NCI-H1417 (cell line): ENCODE data around the gene TRIM31.

Experiments
- DNase-seq, 3 experiments: peaks; one replicate each; lab custom pipeline; 2025; lab: John Stamatoyannopoulos, UW

Gene TRIM31

GRCh38 chr6:30113841-30114240, 951 bp upstream of the TRIM31 start:
- DNase-seq, result no peak

DNA sequence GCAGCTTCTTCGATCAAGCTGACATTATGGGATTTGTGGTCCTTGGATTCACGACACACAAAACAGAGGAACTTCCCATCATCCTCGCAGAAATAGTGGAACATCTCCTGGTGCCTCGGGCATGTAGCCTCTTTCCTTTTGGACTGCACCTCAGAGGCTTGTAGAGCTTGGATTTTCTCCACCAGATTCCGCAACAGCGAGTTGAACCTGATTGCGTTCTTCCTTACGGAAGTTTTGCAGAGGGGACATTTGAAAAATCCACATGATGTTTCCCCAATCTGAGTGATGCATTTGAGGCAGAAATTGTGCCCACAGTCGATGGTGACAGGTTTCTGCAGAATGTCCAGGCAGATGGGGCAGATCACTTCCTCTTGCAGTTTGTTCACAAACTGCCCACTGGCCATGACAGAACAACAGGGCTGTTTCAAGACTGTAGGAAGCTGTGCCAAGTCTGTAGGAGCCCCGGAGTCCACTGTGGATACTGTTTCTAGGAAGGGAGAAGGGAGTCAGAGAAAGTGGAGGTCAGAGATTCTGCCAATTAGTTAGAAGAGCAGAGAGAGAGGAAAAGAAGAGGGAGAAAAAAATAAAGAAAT, 392 bp downstream of the TRIM31 start:
- DNase-seq, result no peak

GRCh38 chr6:30111266-30111856, 1.5 kb downstream of the TRIM31 start:
- no peak for DNase-seq

GRCh38 chr6:30104661-30105060, 8.2 kb downstream of the TRIM31 start:
- DNase-seq, result no peak

GRCh38 chr6:30103872-30104179, 9.1 kb downstream of the TRIM31 start:
- DNase-seq, result no peak

GRCh38 chr6:30102970-30103871, 9.7 kb downstream of the TRIM31 start:
- DNase-seq, result peak; percentile 79 to 90 (median 81)

DNA sequence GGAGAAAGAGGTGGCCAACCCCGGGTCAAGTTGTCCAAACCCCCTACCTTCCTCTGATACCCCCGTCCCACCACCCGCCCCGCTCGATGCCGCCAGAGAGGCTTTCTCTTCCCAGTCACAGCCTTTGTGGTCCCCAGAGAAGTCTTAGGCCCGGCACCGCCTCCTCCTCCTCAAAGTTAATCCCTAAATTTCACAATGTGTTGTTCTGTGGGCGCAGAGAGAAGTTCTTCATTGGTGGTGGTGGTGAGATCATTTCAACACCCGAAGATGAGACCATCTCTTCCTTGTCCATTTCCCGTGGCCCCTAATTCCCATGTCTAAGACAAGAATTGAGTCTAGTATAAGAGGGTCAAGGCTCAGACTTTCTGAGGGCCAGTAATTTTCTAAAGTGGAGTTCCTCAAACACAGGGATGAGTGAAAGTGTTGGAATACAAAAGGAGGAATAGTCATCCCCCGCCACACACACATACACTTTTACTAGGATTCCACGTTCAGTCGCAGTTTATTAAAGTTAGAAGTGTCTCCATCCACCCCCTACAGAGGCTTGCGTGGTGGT, 10.4 kb downstream of the TRIM31 start:
- no peak for DNase-seq

DNA sequence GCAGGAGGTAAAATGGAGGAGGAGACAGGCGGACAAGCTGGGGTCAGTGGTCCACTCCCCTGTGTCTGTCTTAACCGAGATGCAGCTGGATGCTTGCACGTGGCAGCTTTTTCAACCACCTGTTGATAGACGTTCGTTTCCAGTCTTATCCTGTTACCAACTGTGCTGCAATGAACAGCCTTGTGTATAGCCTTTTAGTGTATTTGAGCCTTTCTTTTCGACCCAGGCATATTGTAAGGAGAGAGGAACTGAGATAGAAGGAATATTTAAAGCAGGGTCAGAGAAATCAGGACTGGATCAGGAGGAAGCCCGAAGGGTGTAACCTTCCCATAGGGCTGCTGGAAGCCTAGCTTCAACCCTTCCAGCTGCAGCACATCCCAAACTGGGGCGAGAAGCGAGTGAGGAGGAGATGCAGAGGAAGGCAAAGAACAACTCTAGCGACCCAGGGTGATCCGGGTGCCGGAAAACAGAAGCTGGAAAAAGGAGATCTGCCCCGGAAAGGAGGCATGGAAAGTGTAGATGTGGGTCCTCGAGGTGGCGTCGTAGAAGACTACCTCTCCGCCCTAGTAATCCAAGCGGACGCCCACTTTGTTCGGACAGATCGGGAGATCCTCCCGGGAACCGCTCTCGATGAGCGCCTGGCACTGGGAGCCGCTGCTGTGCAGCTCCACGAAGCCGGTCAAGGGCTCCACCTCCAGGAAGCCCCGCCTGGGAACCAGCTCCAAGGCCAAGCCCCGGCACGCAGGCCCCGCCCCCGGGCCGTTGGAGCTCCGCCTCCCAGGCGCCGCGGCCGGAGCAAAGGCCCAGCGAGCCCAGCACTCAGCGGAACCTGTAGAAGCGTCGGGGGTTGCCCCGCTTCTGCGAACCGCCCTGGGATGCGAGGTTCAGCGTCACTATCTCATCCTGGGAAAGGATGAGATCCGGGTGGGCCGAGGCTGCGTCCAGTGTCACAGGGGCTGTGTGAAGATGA, 11.2 kb downstream of the TRIM31 start:
- DNase-seq, result peak; percentile 73 to 84 (median 77)

DNA sequence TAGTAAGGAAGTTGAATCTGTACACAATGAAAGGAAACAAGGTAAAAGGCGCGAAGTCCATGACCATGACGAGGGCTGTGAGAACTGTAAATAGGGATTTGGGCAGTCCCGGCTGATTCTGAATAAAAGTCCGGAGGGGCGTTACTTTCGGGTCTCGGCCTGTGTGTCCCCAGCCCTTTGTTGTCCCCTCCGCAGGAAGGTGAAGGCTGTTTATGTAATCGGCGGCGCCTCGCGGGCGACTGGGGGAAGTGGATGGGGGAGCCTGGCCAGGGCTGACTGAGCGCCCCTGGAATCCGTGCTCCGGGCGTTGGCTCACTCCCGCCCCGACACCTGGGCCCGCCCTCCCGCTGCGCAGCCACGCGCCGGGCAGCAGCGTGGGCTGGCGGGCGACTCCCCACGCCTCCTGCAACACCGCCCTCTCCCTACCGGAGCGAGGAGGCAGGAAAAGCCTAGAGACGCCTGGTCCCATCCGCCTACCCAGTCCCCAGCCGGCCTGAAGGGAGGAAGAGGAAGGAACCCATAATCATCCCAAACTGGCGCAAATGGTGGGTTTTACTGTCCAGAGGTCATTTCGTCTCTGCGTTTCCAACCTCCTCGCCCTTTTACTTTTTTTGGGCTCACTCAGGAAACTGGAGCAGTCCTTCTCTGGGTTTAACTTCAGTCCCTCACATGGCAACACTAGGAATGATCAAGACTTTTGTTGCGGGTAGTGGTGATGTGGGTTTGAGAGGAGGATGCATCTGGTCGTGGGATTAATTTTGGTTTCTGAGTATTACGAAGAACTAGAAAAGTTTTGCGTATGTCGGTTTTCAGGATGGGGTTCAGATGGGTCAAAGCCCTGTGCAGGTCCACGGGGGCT, 12.1 kb downstream of the TRIM31 start:
- DNase-seq, result peak in 2 of 3 experiments; percentile 53 to 55

DNA sequence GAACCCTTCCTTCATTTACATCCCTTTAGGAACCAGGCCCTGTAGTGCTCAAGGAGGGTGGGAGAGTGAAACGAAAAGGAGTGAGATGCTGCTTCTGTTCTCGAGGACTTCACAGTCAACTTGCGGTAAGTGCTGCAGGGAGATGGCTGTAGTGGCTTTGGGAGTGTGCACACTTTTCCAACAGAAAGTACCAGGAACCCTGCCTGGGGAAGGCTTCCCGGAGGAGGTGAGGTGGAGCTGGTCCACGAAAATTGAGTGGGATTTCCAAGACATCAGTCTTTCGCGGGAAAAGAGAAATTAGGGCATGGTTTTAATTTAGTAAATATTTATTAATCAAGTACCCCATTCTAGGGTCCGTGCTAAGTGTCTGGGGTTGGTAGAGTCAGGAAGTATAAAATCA, 12.7 kb downstream of the TRIM31 start:
- no peak for DNase-seq

DNA sequence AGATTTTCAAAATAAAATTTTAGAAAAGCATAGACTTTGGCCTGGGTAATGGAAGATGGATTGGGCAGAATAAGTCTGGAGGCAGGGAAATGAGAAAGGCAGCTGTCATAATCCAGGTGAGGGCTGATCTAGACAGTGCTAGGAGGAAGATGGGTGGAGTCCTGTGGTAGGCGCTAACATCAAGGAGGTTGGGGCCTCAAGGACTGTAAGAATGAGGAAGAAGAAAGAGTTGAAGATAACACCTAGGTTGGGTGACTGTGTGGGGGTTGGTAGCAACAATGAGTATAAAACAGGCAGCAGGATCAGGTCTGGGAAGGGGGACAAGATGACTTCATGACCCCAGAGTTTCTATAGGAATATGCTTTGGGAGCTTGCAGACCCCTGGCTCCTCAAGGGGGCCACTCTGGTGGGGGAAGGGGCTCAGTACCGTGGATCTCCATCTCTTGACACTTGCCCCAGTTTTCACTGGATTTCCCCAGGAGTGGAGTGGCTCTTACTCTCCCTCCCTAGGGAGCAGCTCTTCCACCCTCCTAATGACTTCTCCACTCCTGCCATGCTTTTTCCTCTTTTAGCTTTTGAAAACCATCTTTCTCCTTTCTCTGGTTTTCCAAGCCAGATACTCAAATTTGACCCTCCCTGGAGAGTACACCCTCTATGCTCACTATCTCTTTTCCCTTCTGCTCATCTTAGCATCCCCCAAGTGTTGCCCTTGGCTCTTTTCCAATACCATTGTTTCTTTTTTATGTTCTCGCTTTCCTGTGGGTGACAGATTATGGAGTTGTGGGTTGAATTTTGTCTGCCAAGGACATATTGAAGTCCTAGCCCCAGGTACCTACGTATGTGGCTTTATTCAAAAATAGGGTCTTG, 14.8 kb downstream of the TRIM31 start:
- no peak for DNase-seq

GRCh38 chr6:30096829-30097228, 16.1 kb downstream of the TRIM31 start:
- DNase-seq, result no peak

DNA sequence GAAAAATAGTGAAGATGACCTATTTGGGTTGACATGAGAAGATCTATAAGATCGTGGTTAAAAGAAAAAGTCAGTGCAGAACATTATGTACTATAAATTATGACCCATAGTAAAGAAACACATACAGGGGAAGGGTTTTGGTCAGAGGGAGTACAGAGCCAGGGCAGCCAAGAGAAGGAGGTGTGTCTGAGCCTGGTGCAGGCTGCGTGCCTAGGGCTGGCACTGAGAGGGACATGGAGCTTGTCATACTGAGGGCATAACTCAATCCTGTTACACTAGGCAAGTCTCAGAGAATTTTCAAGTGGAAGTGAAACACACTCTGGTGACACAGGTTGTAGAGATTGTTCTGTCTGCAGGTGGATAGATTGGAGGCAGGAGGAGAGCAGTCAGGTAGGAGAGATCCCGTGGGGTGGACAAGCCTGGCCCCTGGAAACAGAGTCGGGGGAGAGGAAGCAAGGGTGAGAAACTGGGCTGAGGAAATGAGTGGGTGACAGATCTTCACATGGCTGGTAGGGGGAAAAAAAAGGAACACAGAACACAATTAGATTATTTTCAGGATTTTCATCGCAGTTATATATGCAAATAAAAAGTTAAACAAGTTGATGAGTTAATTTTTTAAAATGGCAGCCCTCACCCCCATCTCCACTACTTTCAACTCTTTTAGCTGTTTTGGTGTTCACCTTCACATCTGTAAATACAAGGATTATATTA, 18.8 kb downstream of the TRIM31 start:
- DNase-seq, result no peak

- DNase-seq, result no peak
Observed at GRCh38 chr6:30092852-30093543, 19.9 kb downstream of the TRIM31 start.

DNA sequence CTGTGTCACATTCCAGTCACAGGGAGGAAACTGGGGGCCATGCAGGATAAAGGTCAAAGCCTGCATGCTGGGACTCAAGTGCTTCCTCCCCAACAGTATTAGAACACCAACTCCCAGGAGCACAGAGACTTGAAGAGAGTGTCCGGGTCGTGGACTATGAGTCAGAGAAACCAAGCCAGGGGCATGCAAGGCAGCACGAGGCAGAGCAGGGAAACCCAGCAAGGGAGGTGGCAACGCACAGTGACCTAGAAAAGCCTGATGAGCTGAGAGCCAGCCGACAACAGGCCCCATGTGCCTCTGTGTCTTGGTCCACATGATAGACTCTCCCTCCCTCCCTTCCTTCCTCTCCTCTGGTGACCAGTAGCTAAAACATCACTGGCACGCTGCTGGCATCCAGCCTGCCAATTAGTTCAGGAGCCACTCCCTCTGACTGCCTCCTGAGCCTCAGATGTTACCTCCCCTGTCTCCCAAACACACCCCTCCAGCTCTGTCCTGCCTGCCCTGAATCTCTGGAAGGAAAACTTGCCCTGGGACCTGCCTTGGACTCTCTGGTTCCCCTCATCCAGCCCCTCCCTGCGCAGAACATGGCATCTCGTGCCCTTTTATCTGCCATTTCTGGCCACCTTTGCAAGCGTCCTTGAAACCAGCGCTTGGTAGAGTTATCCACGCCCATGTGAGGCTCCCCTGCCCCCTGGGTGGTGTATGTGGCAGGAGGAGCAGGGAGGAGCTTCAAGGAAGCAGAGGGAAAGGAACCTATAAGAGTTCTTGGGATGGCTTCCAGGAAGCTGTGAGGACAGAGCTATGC, 21.1 kb downstream of the TRIM31 start:
- DNase-seq, result peak in 1 of 3 experiments; percentile 5

DNA sequence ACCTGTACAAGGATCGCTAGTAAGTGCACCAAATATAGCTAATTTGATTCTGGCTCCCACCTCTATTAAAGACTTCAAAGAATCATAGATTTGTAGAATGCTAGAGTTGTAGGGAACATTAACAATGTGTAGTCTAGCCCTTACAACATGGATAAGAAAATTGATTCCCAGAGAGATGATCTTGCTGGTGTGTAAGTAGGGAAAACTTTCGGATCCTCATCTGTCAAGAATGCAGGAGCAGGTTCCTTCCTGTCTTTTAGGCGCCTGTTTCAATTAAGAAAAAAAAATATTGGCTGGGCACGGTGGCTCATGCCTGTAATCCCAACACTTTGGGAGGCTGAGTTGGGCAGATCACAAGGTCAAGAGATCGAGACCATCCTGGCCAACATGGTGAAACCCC, 25.0 kb downstream of the TRIM31 start:
- no peak for DNase-seq

- no peak for DNase-seq
Observed at GRCh38 chr6:30077218-30077617, 35.7 kb downstream of the TRIM31 start.
